ENCODE data around the gene SMIM3.
"Not testable (repeated sequence)": the region's sequence is repeated elsewhere in the genome, so short reads cannot be mapped to it uniquely, and the experiment has no call there.

- TF ChIP-seq POLR2A, CTCF (IDR thresholded peaks at IDR 0.05): not testable (repeated sequence)
Observed at GRCh38 chr5:150846308-150846653, 67.7 kb downstream of the SMIM3 start, which contains the start of gene IRGM.
